Mucosa of descending colon (tissue), 3 donors: ENCODE measurements around the gene ZBTB46. TPM values are rescaled to one million over a fixed set of nuclear protein-coding genes. Genes with fewer than 3 reads are reported as not detected.

Source experiments
- ATAC-seq: fragments of 200-7000 bp; cut with Tn5 transposase; one replicate; pipeline ENCODE4 v1.9.1; 2020; ENCODE audit warnings: mild to moderate bottlenecking, moderate library complexity
- DNase-seq, 3 donors: peaks; one replicate each; pipeline ENCODE4 v3.0.0-alpha.2; 2020
- H3K36me3 ChIP-seq: fragments of 200-600 bp; one replicate; pipeline ENCODE4 v1.8.0; 2021; ENCODE audit warnings: low read depth, mild to moderate bottlenecking
- H3K4me1 ChIP-seq: fragments of 200-600 bp; one replicate; pipeline ENCODE4 v1.8.0; 2021; ENCODE audit warnings: low read depth, mild to moderate bottlenecking
- H3K4me3 ChIP-seq: fragments of 200-600 bp; one replicate; pipeline ENCODE4 v1.8.0; 2021; ENCODE audit warnings: mild to moderate bottlenecking
- H3K9me3 ChIP-seq: fragments of 200-600 bp; one replicate; pipeline ENCODE4 v1.8.0; 2021; ENCODE audit warnings: mild to moderate bottlenecking
- CTCF ChIP-seq: fragments of 200-600 bp; IDR thresholded peaks from one replicate; pipeline ENCODE4 v1.8.0; 2022; ENCODE audit warnings: antibody characterized with exemption, mild to moderate bottlenecking
- intact Hi-C, 2 donors: fragments of 100-400 bp; cut with DNase I in 1 of 2; cut with micrococcal nuclease in 1 of 2; formaldehyde crosslinking; loops; one replicate each; pipeline versions ENCODE4 v1.11.0 to v1.11.1; 2022; cut with DNase I, micrococcal nuclease
- total RNA-seq, 3 donors: library from RNA; stranded (reverse); fragmentation: NEBNext Ultra II Directional in 2 of 3; extraction: Animal tissue kit (Norgen Biotek cat#: 25700) in 2 of 3; gene quantifications; one replicate each; pipeline versions ENCODE4 v1.2.1 to v1.2.4, GENCODE V29; 2021 to 2023
- donor health status: DM: no; HTN: no; CAD: no; lungs with moderate emphysema.
- donor health status: DM: no; HTN: no; CAD: no.
- donor health status: DM: no; HTN: yes; CAD: no.

Gene ZBTB46
- total RNA-seq, 3 donors from 2014 or later, result 3.1 to 5.7 (median 3.3) TPM

- no peak for ATAC-seq
- H3K4me3 ChIP-seq, result no peak overlapping the region
These were observed 82.8 kb downstream of the ZBTB46 start for GRCh38 chr20:63748070-63748933.

GRCh38 chr20:63747622-63748069 lies 83.4 kb downstream of the ZBTB46 start:
- ATAC-seq, result no peak
- TF ChIP-seq CTCF, result no peak

More at GRCh38 chr20:63748070-63748933, 82.8 kb downstream of the ZBTB46 start:
- Histone ChIP-seq H3K4me1 (no peaks in the 10 kb centered on the region), H3K9me3 (no peaks in the 10 kb centered on the region), H3K36me3 (peaks cover 3% of the 10 kb centered on the region)
- TF ChIP-seq CTCF, result no peak
- intact Hi-C loops, result no loop called here
- DNase-seq, result peak in 1 of 3 donors; percentile 47

GRCh38 chr20:63746751-63747315 lies 84.2 kb downstream of the ZBTB46 start:
- no peaks in the 10 kb centered on the region for H3K9me3 ChIP-seq
- peaks cover 3% of the 10 kb centered on the region for H3K36me3 ChIP-seq
- no peak for ATAC-seq
- intact Hi-C loops, result no loop called here
- no peak overlapping the region for H3K4me3 ChIP-seq
- DNase-seq, result peak in 1 of 3 donors; percentile 54
- no peak for TF ChIP-seq CTCF
- H3K4me1 ChIP-seq, result no peaks in the 10 kb centered on the region

More at GRCh38 chr20:63747622-63748069, 83.4 kb downstream of the ZBTB46 start:
- no peak overlapping the region for H3K4me3 ChIP-seq
- peaks cover 3% of the 10 kb centered on the region for H3K36me3 ChIP-seq
- peak in 1 of 3 donors; percentile 40 for DNase-seq
- H3K9me3 ChIP-seq, result no peaks in the 10 kb centered on the region
- intact Hi-C loops, result no loop called here
- H3K4me1 ChIP-seq, result no peaks in the 10 kb centered on the region

GRCh38 chr20:63745961-63746731 lies 84.9 kb downstream of the ZBTB46 start:
- no peak for TF ChIP-seq CTCF
- ATAC-seq, result no peak
- no peak for DNase-seq
- Histone ChIP-seq H3K36me3 (peaks cover 3% of the 10 kb centered on the region), H3K9me3 (no peaks in the 10 kb centered on the region), H3K4me3 (no peak overlapping the region), H3K4me1 (peaks cover 3% of the 10 kb centered on the region)
- intact Hi-C loops, result no loop called here

- intact Hi-C loops, result no loop called here
- TF ChIP-seq CTCF, result no peak
- Histone ChIP-seq H3K4me1 (peaks cover 9% of the 10 kb centered on the region), H3K36me3 (peaks cover 3% of the 10 kb centered on the region), H3K4me3 (no peak overlapping the region), H3K9me3 (no peaks in the 10 kb centered on the region)
- no peak for ATAC-seq
- peak in 1 of 3 donors; percentile 31 for DNase-seq
These were observed 85.6 kb downstream of the ZBTB46 start for GRCh38 chr20:63745424-63745805.
